HEK293 (cell line): Measurements from ENCODE around the gene GALNT15.

Source experiments
- CTCF ChIA-PET: fragments of 350-600 bp; formaldehyde crosslinking; extraction: SDS; loops from one replicate; lab custom pipeline; 2021; ENCODE audit warnings: antibody characterized with exemption; lab: Yijun Ruan, JAX
- POLR2A ChIA-PET: fragments of 300-600 bp; formaldehyde crosslinking; extraction: SDS; loops from one replicate; lab custom pipeline; 2020; ENCODE audit warnings: antibody characterized with exemption, inconsistent platforms; lab: Yijun Ruan, JAX
- H3K27ac ChIP-seq: fragments of 200-500 bp; sonication (Bioruptor generic); 2 replicates; pipeline ENCODE4 v1.5.1; 2014; ENCODE audit warnings: low read depth, low read length, control low read depth, inconsistent platforms; ENCODE audit errors: extremely low read depth
- H3K36me3 ChIP-seq, 2 experiments: fragments of 200-500 bp in 1 of 2; sonication (Bioruptor generic) in 1 of 2; 1 replicate in 1 of 2; 2 replicates in 1 of 2; pipeline ENCODE4 v1.5.1; 2014 to 2017; ENCODE audit warnings: inconsistent platforms in 2 of 2, low read length in 2 of 2; ENCODE audit not compliant: control insufficient read depth in 2 of 2, insufficient read depth in 1 of 2
- H3K4me1 ChIP-seq: fragments of 200-500 bp; sonication (Bioruptor generic); 2 replicates; pipeline ENCODE4 v1.5.1; 2014; ENCODE audit warnings: mild to moderate bottlenecking, low read length, inconsistent platforms; ENCODE audit not compliant: control insufficient read depth, insufficient read depth
- H3K4me3 ChIP-seq: 2 replicates; pipeline ENCODE4 v1.5.1; 2011; ENCODE audit warnings: low read depth, mild to moderate bottlenecking, control low read depth, low read length, moderate library complexity
- H3K9me3 ChIP-seq: fragments of 200-500 bp; sonication (Bioruptor generic); 2 replicates; pipeline ENCODE4 v1.5.1; 2014; ENCODE audit warnings: low read depth, low read length, inconsistent platforms; ENCODE audit not compliant: control insufficient read depth, insufficient read depth
- HOXD13 ChIP-seq: sonication (generic); formaldehyde crosslinking; IDR thresholded peaks from 2 replicates; pipeline ENCODE4 v1.8.0; 2022; ENCODE audit warnings: missing genetic modification reagents, borderline replicate concordance
- IKZF3 ChIP-seq: fragments of 450-650 bp; IDR thresholded peaks from 2 replicates; pipeline ENCODE4 v1.5.0; 2018; ENCODE audit warnings: missing biosample characterization, mild to moderate bottlenecking, missing genetic modification characterization, moderate library complexity
- KLF9 ChIP-seq: fragments of 450-650 bp; formaldehyde crosslinking; IDR thresholded peaks from 2 replicates; pipeline ENCODE4 v1.5.1; 2016; ENCODE audit warnings: missing biosample characterization, missing genetic modification characterization, low read depth
- SP7 ChIP-seq: fragments of 450-650 bp; formaldehyde crosslinking; IDR thresholded peaks from 2 replicates; pipeline ENCODE4 v1.5.1; 2016; ENCODE audit warnings: missing biosample characterization, missing genetic modification characterization
- ZNF280C ChIP-seq: fragments of 450-650 bp; formaldehyde crosslinking; IDR thresholded peaks from 2 replicates; pipeline ENCODE4 v1.5.1; 2016; ENCODE audit warnings: missing biosample characterization, missing genetic modification characterization
- ZNF302 ChIP-seq: fragments of 450-650 bp; formaldehyde crosslinking; IDR thresholded peaks from 2 replicates; pipeline ENCODE4 v1.5.1; 2016; ENCODE audit warnings: missing biosample characterization, missing genetic modification characterization, low read depth
- ZNF335 ChIP-seq: fragments of 450-650 bp; formaldehyde crosslinking; conservative IDR thresholded peaks from 2 replicates; pipeline ENCODE4 v1.5.1; 2016; ENCODE audit warnings: missing biosample characterization, missing genetic modification characterization
- ZNF391 ChIP-seq: fragments of 450-650 bp; formaldehyde crosslinking; IDR thresholded peaks from 2 replicates; pipeline ENCODE4 v1.5.1; 2016; ENCODE audit warnings: low read depth, missing biosample characterization, missing genetic modification characterization, borderline replicate concordance
- ZNF610 ChIP-seq: fragments of 450-650 bp; formaldehyde crosslinking; IDR thresholded peaks from 2 replicates; pipeline ENCODE4 v1.5.1; 2016; ENCODE audit warnings: missing biosample characterization, missing genetic modification characterization, borderline replicate concordance
- ZNF645 ChIP-seq: fragments of 450-650 bp; formaldehyde crosslinking; IDR thresholded peaks from 2 replicates; pipeline ENCODE4; 2016; ENCODE audit warnings: missing biosample characterization, missing genetic modification characterization
- ZNF670 ChIP-seq: fragments of 450-650 bp; formaldehyde crosslinking; IDR thresholded peaks from 2 replicates; pipeline ENCODE4 v1.5.1; 2016; ENCODE audit warnings: missing biosample characterization, missing genetic modification characterization, low read depth
- ZNF777 ChIP-seq: fragments of 450-650 bp; formaldehyde crosslinking; IDR thresholded peaks from 2 replicates; pipeline ENCODE4 v1.5.1; 2017; ENCODE audit warnings: missing biosample characterization, missing genetic modification characterization, borderline replicate concordance
- ZNF830 ChIP-seq: fragments of 450-650 bp; IDR thresholded peaks from 2 replicates; pipeline ENCODE4 v1.5.0; 2018; ENCODE audit warnings: missing biosample characterization, missing genetic modification characterization, low read depth, mild to moderate bottlenecking, moderate library complexity
- TF ChIP-seq, protein P1 (sequence below): fragments of 450-650 bp; formaldehyde crosslinking; IDR thresholded peaks from 2 replicates; pipeline ENCODE4 v1.5.1; 2016; ENCODE audit warnings: missing biosample characterization, missing genetic modification characterization, borderline replicate concordance
- TF ChIP-seq, protein P2 (sequence below): fragments of 450-650 bp; formaldehyde crosslinking; IDR thresholded peaks from 2 replicates; pipeline ENCODE4 v1.5.1; 2017; ENCODE audit warnings: missing biosample characterization, missing genetic modification characterization
- TF ChIP-seq, protein P3 (sequence below): fragments of 450-650 bp; formaldehyde crosslinking; IDR thresholded peaks from 2 replicates; pipeline ENCODE4 v1.5.1; 2016; ENCODE audit warnings: missing biosample characterization, missing genetic modification characterization, low read depth

The GALNT15 gene

GRCh38 chr3:16272588-16272987 is 98.1 kb downstream of the GALNT15 start (continued):
- TF ChIP-seq ZNF645 (tag by site-specific recombination) = no peak
- TF ChIP-seq, all 188 proteins: peak for 0

- TF ChIP-seq ZNF335 (tag by site-specific recombination) = no peak
- no peak for TF ChIP-seq ZNF280C (tag by site-specific recombination)
- no peak for TF ChIP-seq ZNF391 (tag by site-specific recombination)
- no peak for TF ChIP-seq IKZF3
- TF ChIP-seq, protein P1, sequence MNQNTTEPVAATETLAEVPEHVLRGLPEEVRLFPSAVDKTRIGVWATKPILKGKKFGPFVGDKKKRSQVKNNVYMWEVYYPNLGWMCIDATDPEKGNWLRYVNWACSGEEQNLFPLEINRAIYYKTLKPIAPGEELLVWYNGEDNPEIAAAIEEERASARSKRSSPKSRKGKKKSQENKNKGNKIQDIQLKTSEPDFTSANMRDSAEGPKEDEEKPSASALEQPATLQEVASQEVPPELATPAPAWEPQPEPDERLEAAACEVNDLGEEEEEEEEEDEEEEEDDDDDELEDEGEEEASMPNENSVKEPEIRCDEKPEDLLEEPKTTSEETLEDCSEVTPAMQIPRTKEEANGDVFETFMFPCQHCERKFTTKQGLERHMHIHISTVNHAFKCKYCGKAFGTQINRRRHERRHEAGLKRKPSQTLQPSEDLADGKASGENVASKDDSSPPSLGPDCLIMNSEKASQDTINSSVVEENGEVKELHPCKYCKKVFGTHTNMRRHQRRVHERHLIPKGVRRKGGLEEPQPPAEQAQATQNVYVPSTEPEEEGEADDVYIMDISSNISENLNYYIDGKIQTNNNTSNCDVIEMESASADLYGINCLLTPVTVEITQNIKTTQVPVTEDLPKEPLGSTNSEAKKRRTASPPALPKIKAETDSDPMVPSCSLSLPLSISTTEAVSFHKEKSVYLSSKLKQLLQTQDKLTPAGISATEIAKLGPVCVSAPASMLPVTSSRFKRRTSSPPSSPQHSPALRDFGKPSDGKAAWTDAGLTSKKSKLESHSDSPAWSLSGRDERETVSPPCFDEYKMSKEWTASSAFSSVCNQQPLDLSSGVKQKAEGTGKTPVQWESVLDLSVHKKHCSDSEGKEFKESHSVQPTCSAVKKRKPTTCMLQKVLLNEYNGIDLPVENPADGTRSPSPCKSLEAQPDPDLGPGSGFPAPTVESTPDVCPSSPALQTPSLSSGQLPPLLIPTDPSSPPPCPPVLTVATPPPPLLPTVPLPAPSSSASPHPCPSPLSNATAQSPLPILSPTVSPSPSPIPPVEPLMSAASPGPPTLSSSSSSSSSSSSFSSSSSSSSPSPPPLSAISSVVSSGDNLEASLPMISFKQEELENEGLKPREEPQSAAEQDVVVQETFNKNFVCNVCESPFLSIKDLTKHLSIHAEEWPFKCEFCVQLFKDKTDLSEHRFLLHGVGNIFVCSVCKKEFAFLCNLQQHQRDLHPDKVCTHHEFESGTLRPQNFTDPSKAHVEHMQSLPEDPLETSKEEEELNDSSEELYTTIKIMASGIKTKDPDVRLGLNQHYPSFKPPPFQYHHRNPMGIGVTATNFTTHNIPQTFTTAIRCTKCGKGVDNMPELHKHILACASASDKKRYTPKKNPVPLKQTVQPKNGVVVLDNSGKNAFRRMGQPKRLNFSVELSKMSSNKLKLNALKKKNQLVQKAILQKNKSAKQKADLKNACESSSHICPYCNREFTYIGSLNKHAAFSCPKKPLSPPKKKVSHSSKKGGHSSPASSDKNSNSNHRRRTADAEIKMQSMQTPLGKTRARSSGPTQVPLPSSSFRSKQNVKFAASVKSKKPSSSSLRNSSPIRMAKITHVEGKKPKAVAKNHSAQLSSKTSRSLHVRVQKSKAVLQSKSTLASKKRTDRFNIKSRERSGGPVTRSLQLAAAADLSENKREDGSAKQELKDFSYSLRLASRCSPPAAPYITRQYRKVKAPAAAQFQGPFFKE (tag by site-specific recombination) = no peak
- TF ChIP-seq, protein P2, sequence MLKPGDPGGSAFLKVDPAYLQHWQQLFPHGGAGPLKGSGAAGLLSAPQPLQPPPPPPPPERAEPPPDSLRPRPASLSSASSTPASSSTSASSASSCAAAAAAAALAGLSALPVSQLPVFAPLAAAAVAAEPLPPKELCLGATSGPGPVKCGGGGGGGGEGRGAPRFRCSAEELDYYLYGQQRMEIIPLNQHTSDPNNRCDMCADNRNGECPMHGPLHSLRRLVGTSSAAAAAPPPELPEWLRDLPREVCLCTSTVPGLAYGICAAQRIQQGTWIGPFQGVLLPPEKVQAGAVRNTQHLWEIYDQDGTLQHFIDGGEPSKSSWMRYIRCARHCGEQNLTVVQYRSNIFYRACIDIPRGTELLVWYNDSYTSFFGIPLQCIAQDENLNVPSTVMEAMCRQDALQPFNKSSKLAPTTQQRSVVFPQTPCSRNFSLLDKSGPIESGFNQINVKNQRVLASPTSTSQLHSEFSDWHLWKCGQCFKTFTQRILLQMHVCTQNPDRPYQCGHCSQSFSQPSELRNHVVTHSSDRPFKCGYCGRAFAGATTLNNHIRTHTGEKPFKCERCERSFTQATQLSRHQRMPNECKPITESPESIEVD (tag by site-specific recombination) = no peak
- no peak for TF ChIP-seq SP7 (tag by site-specific recombination)
- no peak for TF ChIP-seq HOXD13 (CRISPR knock-in tag)
- TF ChIP-seq ZNF777 (tag by site-specific recombination) = no peak
- no peak for TF ChIP-seq ZNF830
- TF ChIP-seq ZNF302 = no peak
- POLR2A ChIA-PET = no interaction called here
- Histone ChIP-seq H3K4me1 (no peaks in the 10 kb centered on the region), H3K36me3 (peaks cover 30 to 60% of the 10 kb centered on the region in 2 experiments), H3K9me3 (no peaks in the 10 kb centered on the region), H3K4me3 (no peak overlapping the region), H3K27ac (no peak overlapping the region)
- CTCF ChIA-PET = interaction anchor here (0.6 kb wide), 1 partner anchor 276 kb away, joined by 3 read pairs; no protein-coding TSS in a partner anchor
These were observed 99.4 kb downstream of the GALNT15 start for GRCh38 chr3:16273867-16274266.

DNA sequence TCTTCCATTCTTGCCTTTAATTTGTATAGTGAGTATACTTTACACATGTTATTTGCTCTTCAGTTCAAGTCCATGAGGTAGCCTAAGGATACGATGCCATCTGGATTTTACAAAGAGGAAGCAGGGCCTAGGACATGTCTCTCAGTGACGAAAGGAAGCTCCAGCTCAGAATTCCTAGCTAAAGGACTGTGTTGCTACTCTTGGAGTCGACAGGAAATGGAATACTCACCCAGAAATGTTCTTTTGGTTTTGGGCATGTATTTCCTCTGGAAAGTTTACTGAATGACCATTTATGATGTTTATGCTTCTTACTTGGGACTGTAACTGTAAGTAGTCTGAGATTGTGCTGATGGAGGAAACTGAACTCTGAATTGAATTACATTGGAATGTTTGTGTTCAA is 103.0 kb downstream of the GALNT15 start:
- Histone ChIP-seq H3K36me3 (peaks cover 20 to 46% of the 10 kb centered on the region in 2 experiments), H3K4me3 (no peak overlapping the region), H3K4me1 (no peaks in the 10 kb centered on the region), H3K9me3 (no peaks in the 10 kb centered on the region), H3K27ac (no peak overlapping the region)
- ChIA-PET CTCF (interaction anchor here (1.5 kb wide), 1 partner anchor 29 kb away, joined by 3 read pairs; no protein-coding TSS in a partner anchor), POLR2A (no interaction called here)
- TF ChIP-seq ZNF610 (tag by site-specific recombination) (no peak), ZNF670 (no peak), SP7 (tag by site-specific recombination) (no peak), KLF9 (tag by site-specific recombination) (no peak)
- TF ChIP-seq, protein P3, sequence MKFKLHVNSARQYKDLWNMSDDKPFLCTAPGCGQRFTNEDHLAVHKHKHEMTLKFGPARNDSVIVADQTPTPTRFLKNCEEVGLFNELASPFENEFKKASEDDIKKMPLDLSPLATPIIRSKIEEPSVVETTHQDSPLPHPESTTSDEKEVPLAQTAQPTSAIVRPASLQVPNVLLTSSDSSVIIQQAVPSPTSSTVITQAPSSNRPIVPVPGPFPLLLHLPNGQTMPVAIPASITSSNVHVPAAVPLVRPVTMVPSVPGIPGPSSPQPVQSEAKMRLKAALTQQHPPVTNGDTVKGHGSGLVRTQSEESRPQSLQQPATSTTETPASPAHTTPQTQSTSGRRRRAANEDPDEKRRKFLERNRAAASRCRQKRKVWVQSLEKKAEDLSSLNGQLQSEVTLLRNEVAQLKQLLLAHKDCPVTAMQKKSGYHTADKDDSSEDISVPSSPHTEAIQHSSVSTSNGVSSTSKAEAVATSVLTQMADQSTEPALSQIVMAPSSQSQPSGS (tag by site-specific recombination) = no peak
